ENCODE data around the gene PRDM11.

DNA sequence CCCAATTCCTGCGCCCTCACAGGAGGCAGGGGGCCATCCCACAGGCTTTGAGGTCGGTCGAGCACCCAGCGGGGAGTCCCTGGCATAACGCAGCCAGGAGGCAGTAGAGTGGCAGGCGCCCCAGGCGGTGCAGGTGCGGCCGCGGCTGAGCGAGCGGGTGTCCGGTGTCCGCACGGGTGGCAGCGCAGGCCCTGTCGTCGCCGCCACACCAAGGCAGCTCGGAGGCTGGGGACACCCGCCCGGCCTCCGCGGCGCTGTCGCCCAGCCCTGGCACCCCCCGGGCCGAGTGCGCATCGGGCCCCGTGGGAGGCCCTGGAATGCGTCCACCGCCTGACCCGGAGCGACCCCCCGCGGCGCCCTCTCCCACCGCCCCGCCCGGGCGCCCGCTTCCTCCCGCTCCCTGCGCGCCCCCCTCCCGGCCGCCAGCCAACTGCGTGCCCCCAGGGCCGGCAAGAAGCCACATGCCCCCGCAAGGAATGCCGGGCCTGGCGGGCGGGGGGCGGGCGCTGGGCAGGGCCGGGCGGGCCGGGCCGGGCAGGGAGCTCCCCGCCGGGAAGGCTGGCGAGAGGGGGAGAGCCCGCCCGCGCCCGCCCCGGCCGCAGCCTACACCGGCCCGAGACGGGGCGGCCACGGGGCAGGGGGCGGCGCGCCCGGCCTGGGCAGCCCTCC, 33.9 kb downstream of the PRDM11 start:
- TF ChIP-seq, protein P1, sequence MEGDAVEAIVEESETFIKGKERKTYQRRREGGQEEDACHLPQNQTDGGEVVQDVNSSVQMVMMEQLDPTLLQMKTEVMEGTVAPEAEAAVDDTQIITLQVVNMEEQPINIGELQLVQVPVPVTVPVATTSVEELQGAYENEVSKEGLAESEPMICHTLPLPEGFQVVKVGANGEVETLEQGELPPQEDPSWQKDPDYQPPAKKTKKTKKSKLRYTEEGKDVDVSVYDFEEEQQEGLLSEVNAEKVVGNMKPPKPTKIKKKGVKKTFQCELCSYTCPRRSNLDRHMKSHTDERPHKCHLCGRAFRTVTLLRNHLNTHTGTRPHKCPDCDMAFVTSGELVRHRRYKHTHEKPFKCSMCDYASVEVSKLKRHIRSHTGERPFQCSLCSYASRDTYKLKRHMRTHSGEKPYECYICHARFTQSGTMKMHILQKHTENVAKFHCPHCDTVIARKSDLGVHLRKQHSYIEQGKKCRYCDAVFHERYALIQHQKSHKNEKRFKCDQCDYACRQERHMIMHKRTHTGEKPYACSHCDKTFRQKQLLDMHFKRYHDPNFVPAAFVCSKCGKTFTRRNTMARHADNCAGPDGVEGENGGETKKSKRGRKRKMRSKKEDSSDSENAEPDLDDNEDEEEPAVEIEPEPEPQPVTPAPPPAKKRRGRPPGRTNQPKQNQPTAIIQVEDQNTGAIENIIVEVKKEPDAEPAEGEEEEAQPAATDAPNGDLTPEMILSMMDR (conservative IDR thresholded peaks at IDR 0.05) = no peak
- TF ChIP-seq ZFX (IDR thresholded peaks at IDR 0.05) = no peak

All from C4-2B (cell line).